Uterus (tissue), 2 donors: ENCODE results near the gene RAB41.

ENCODE experiments used
- POLR2A ChIP-seq, 2 donors: fragments of 450-650 bp; IDR thresholded peaks; one replicate each; pipeline ENCODE4 v1.6.1; 2016; ENCODE audit warnings: antibody characterized with exemption in 2 of 2, mild to moderate bottlenecking in 1 of 2, moderate library complexity in 1 of 2
- TF ChIP-seq, protein P1 (sequence below), 4 experiments: fragments of 200-600 bp in 2 of 4; fragments of 450-650 bp in 2 of 4; sonication (generic) in 2 of 4; IDR thresholded peaks; one replicate each; pipeline ENCODE4 v1.5.1; 2016 to 2019; ENCODE audit warnings: antibody characterized with exemption in 4 of 4, mild to moderate bottlenecking in 2 of 4, moderate library complexity in 1 of 4

DNA sequence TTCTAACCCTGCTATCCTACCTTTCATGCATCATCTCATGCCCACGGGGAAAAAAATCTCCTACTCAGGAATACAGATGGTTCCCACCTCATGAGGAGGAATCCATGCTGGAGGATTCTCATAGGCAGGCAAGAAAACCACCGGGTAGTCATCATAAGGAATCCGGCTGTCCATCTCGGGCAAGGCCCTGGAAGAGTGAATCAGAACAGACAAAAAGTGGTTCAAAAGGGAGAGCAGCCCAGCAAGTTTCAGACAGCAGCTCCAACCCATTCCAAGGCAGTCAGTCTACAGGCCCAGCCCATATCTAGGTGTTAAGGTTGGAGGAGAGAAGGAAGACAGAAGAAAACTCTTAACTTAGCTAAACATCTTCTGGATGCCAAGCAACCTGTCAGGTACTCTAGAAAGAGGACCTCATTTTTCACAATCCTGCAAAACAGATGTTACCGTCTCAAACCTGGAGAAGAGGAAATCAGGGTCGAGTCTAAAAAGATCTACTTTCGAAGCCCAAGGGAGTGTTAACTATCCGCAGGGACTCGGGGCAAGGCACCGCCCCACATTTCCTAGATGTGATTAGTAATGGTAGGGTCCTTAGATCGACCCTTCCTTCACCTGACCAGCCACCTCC, 7.3 kb downstream of the RAB41 start:
- TF ChIP-seq POLR2A (IDR thresholded peaks at IDR 0.05), result no peak
- TF ChIP-seq, protein P1, sequence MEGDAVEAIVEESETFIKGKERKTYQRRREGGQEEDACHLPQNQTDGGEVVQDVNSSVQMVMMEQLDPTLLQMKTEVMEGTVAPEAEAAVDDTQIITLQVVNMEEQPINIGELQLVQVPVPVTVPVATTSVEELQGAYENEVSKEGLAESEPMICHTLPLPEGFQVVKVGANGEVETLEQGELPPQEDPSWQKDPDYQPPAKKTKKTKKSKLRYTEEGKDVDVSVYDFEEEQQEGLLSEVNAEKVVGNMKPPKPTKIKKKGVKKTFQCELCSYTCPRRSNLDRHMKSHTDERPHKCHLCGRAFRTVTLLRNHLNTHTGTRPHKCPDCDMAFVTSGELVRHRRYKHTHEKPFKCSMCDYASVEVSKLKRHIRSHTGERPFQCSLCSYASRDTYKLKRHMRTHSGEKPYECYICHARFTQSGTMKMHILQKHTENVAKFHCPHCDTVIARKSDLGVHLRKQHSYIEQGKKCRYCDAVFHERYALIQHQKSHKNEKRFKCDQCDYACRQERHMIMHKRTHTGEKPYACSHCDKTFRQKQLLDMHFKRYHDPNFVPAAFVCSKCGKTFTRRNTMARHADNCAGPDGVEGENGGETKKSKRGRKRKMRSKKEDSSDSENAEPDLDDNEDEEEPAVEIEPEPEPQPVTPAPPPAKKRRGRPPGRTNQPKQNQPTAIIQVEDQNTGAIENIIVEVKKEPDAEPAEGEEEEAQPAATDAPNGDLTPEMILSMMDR (IDR thresholded peaks at IDR 0.05), result no peak
